ENCODE measurements around the gene WWTR1.
A peak's percentile ranks its signal among the peaks of the same experiment; 100 is the strongest.

The WWTR1 gene

DNA sequence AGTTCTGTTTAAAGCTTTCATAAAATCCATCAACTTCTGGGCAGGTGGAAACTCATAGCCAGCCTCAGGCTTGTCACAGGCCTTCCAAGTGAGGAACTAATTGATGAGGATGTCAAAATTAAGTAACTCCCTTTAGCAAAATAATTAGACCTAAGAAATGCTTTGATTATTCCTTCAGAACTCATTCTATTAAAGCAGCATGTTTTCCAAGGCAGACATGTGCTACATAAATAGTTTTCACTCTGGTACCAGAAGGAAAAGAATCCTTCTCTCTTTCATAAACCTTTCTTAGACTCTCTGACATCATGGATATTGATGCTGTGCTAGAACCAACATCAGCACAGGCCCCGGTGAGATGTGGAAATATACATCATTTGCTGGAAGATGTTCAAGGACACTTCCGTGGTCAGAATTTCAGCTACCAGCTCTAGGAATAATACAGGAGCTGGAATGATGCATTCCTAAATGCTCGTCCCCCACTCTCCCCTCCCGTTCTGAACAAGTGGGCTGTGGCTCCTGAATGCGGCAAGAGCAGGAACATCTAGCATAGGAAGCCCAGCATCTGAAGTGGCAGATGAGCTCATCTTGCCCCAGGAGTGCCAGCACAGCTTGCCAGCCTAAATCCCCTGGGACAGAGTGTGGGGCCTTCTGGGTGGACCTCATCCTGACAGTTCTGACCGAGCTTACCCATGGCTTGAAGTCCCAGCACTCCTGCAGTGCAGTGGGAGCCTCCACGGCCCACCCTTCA, 82.4 kb downstream of the WWTR1 start:
- Mint-ChIP-seq H3K4me3 (peak overlapping the region in 2 of 3 experiments; percentile 9 to 16), H3K36me3 (ENCODE audit: low read depth) (peaks cover 24% of the 10 kb centered on the region), H3K27ac (peak overlapping the region; percentile 88 to 90 (median 89)), H3K4me1 (peaks cover 85% of the 10 kb centered on the region), H3K27me3 (ENCODE audit: low read depth) (no peaks in the 10 kb centered on the region), H3K9me3 (no peaks in the 10 kb centered on the region)
- TF ChIP-seq, protein P1, sequence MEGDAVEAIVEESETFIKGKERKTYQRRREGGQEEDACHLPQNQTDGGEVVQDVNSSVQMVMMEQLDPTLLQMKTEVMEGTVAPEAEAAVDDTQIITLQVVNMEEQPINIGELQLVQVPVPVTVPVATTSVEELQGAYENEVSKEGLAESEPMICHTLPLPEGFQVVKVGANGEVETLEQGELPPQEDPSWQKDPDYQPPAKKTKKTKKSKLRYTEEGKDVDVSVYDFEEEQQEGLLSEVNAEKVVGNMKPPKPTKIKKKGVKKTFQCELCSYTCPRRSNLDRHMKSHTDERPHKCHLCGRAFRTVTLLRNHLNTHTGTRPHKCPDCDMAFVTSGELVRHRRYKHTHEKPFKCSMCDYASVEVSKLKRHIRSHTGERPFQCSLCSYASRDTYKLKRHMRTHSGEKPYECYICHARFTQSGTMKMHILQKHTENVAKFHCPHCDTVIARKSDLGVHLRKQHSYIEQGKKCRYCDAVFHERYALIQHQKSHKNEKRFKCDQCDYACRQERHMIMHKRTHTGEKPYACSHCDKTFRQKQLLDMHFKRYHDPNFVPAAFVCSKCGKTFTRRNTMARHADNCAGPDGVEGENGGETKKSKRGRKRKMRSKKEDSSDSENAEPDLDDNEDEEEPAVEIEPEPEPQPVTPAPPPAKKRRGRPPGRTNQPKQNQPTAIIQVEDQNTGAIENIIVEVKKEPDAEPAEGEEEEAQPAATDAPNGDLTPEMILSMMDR (IDR thresholded peaks at IDR 0.05; ENCODE audit: unreplicated experiment in 3 of 3) = no peak

DNA sequence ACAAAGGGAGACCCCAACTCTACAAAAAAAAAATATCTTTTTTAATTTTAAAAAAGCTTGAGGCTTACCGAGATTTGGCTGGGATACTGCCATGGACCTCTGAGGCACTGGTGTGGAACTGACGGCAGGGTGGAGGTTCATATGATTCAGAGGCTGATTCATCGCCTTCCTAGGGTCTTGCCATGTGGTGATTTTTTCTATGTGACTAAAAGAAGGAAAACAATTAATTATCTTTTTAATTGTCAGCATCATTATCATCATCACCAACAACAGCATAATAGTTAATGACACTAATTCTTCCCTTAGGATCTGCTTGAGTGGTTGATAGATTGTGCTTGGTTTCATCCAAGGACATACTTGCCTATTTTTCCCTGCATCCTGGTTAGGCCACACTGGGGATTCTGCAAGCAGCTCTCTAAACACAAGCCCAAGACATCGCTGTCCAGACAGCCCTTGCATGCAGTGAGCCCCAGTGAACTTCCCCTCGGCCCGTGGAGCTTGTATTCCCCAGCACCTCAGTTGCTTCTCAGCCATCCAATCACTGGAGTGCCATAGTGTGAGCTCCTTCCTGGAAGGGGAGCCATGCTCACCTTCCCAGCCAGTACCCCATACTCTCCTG, 84.9 kb downstream of the WWTR1 start:
- H3K27me3 Mint-ChIP-seq (ENCODE audit: low read depth) = no peaks in the 10 kb centered on the region
- no peak overlapping the region for H3K4me3 Mint-ChIP-seq
- TF ChIP-seq, protein P1 (IDR thresholded peaks at IDR 0.05; ENCODE audit: unreplicated experiment in 3 of 3) = no peak
- no peaks in the 10 kb centered on the region for H3K9me3 Mint-ChIP-seq
- H3K36me3 Mint-ChIP-seq (ENCODE audit: low read depth) = peaks cover 24% of the 10 kb centered on the region
- H3K4me1 Mint-ChIP-seq = peaks cover 60% of the 10 kb centered on the region
- H3K27ac Mint-ChIP-seq = peak overlapping the region in 2 of 3 experiments; percentile 48 to 66

DNA sequence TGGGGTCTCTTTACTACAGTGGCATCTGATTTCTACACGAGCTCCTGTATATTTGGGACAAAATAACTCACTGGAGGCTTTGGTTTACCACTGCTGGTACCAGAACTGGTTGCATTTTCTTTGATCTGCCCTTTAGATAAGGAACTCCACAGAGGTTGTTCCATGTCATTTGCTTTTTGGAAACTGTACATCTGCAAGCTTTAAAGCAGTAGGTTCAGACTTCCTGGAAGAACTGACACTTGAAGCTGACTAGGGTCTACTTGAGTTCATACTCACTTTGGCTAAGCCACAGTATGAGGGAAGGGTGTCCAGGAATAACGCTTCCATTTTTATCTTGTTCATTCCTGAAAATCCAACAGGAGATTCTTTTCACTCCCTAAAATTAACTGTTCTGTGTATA, 86.4 kb downstream of the WWTR1 start:
- TF ChIP-seq, protein P1 (IDR thresholded peaks at IDR 0.05; ENCODE audit: unreplicated experiment in 3 of 3) = no peak
- Mint-ChIP-seq H3K4me3 (peak overlapping the region in 1 of 3 experiments; percentile 5), H3K27me3 (ENCODE audit: low read depth) (no peaks in the 10 kb centered on the region), H3K27ac (peak overlapping the region in 2 of 3 experiments; percentile 48 to 61), H3K36me3 (ENCODE audit: low read depth) (peaks cover 24% of the 10 kb centered on the region), H3K4me1 (peaks cover 63% of the 10 kb centered on the region), H3K9me3 (no peaks in the 10 kb centered on the region)

DNA sequence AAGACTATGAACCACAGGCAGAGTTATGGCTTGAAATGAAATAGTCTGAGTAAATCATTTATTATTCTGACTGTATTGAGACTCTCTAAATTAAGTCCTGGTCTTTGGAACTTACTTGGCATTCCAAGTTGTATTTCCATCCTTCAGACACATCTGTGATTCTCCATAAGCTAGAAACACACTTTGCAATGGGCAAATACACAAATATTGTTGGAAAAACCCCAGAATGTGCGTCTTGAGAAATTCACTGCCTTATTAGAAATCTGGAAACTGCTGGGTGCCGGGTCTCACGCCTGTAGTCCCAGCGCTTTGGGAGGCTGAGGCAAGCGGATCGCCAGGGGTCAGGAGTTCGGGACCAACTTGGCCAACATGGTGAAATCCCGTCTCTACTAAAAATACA, 87.8 kb downstream of the WWTR1 start:
- H3K4me3 Mint-ChIP-seq = no peak overlapping the region
- no peaks in the 10 kb centered on the region for H3K27me3 Mint-ChIP-seq (ENCODE audit: low read depth)
- no peaks in the 10 kb centered on the region for H3K9me3 Mint-ChIP-seq
- TF ChIP-seq, protein P1 (IDR thresholded peaks at IDR 0.05; ENCODE audit: unreplicated experiment in 3 of 3) = no peak
- H3K27ac Mint-ChIP-seq = peak overlapping the region in 1 of 3 experiments; percentile 27
- peaks cover 55% of the 10 kb centered on the region for H3K4me1 Mint-ChIP-seq
- H3K36me3 Mint-ChIP-seq (ENCODE audit: low read depth) = peaks cover 24% of the 10 kb centered on the region

DNA sequence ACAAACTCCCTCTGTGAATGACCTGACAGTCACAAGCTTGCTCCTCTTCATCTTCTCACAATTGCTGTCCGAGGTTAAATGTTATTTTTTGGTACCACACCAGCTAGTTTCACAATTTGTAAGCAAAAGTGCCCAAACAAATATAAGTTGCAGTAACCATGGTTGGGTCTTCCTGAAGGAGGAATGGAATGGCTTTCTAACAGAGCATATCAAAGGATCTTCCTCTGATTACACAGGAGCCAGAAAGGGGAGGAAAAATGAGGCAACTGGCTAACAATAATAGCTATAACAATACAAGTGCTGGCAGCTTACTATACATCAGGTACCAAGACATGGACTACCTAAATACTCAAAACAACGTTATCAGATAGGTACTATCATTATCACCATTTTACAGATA, 90.4 kb downstream of the WWTR1 start:
- H3K27ac Mint-ChIP-seq = peak overlapping the region; percentile 16 to 89 (median 75)
- H3K4me1 Mint-ChIP-seq = peaks cover 53% of the 10 kb centered on the region
- no peaks in the 10 kb centered on the region for H3K9me3 Mint-ChIP-seq
- TF ChIP-seq, protein P1 (IDR thresholded peaks at IDR 0.05; ENCODE audit: unreplicated experiment in 3 of 3) = no peak
- H3K4me3 Mint-ChIP-seq = no peak overlapping the region
- no peaks in the 10 kb centered on the region for H3K27me3 Mint-ChIP-seq (ENCODE audit: low read depth)
- H3K36me3 Mint-ChIP-seq (ENCODE audit: low read depth) = peaks cover 20% of the 10 kb centered on the region

Measured in nephron (organoid).